Cardiac fibroblast (primary cell): ENCODE measurements around the gene ZNF526.

ENCODE experiments used
- DNase-seq, 2 donors: peaks; one replicate each; pipeline versions ENCODE4 v3.0.0 to v3.0.0-alpha.2; 2010; ENCODE audit warnings: low read depth in 2 of 2
- H3K4me3 ChIP-seq, 2 donors: replicated peaks in 1 of 2; 1 replicate in 1 of 2; 2 replicates in 1 of 2; pipeline ENCODE4 v1.5.1; 2011; ENCODE audit warnings: low read depth in 2 of 2, low read length in 2 of 2, mild to moderate bottlenecking in 2 of 2, moderate library complexity in 1 of 2
- CTCF ChIP-seq: IDR thresholded peaks from one replicate; pipeline ENCODE4 v1.5.1; 2011; ENCODE audit warnings: low read depth, mild to moderate bottlenecking, low read length, inconsistent platforms

Gene ZNF526

DNA sequence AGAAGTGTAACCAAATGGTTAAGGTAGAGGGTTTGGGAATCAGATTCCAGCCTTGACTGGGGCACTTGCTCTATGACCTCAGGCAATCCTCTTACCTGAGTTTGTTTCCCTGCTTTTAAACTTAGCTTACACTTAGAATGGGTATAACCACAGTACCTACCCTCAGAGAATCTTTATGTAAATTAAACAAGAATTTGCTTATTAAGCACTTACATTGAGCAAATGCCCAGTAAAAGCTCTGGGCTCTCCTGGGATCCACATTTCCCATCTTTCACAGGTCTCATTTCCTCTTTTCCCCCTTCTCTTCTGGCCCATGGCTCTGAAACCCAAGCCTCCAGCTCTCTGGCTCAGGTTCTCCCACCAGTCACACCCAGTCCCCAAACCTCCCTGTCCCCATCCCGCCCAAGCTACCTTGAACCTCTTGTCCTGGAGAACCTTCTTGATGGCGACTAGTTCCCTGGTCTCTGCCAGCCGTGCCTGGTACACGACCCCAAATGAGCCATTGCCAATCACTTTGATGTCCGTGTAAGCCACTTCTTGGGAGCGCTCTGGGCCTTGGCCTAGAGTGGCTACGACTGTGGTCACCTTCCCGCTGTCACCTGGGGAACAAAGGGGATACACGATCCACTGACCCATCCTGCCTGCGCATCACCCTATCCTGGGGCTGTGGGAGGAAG, 19.6 kb downstream of the ZNF526 start:
- H3K4me3 ChIP-seq: no peak overlapping the region
- no peak for TF ChIP-seq CTCF
- no peak for DNase-seq

DNA sequence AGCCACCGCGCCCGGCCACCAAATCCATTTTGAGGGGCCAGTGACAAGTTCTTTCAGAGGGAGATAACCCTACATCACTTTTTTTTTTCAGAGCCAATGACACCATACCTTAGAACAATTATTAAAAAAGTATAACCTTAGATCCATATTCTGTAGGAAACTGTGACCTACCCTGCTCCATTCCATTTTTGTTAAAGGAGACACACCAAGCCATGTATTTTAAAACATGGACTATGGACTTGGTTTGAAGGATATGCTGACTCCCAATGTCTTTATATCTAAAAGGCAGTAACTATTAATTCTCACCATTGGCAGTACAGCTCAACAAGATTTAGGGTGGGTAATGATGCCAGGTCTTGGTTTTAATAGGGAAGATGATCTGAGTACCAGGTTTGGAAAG, 21.2 kb downstream of the ZNF526 start:
- H3K4me3 ChIP-seq: peak overlapping the region; percentile 58 to 66
- TF ChIP-seq CTCF: no peak
- DNase-seq: no peak

- TF ChIP-seq CTCF: no peak
- peak overlapping the region; percentile 58 to 66 for H3K4me3 ChIP-seq
- DNase-seq: no peak
Measured at GRCh38 chr19:42242069-42242511, 22.0 kb downstream of the ZNF526 start.

- no peak for TF ChIP-seq CTCF
- peak; percentile 99 to 100 for DNase-seq
- peak within 1 kb of the TSS; percentile 66 to 68 for H3K4me3 ChIP-seq
Measured at GRCh38 chr19:42242512-42243409, 22.6 kb downstream of the ZNF526 start, which contains the start of gene GSK3A. GSK3A (minus strand) TSS chr19:42242602; CDS start chr19:42242465, 137 bp downstream.

DNA sequence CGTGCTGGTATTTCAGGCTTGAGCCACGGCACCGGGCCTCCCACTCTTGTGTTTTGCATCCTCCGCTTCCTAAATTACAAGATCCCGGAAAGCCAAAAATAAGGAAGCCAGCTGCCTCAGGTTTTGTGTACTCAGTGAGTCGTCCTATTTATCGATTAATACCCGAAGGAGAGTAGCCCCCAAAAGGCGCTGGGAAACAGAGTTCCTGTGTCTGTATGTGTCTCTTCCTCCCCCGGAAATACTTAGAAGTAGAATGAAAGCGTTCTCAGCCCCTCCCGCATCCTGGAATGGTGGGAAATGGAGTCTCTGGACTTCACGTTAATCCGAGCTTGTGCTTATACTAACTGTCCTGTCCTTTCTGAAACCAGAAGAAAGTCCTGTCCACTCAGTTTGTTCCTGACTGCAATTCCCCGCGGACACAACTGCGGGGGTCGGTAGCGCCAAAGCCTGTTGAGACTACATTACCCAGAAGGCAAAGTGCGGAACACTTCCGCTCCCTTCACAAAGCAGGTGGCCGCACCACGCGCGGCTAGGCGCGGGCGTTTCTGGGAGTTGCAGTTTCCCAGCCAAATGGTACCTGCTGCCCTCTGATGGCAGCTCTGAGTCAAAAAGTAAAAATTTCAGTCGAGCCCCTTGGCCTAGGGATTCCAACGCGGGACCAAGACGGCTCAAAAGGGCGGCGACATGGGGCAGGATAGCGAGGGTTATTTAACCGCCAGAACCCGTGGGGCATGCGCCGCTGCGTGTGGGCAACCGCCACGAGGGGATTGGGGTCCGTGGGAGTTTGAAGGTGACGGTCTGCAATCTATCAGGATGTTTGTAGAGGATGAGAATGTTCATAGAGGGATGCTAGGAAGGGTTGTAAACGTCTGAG, 24.5 kb downstream of the ZNF526 start:
- peak; percentile 74 for TF ChIP-seq CTCF
- peak; percentile 94 to 95 for DNase-seq
- peak overlapping the region; percentile 53 to 68 for H3K4me3 ChIP-seq

GRCh38 chr19:42245231-42245630, 25.1 kb downstream of the ZNF526 start:
- TF ChIP-seq CTCF: no peak
- DNase-seq: no peak
- H3K4me3 ChIP-seq: peak overlapping the region; percentile 7 to 13
